GM18519 (cell line): Measurements from ENCODE around the gene ALOX15.
"Not testable (repeated sequence)": the region's sequence is repeated elsewhere in the genome, so short reads cannot be mapped to it uniquely, and the experiment has no call there.

Experiments used
- ATAC-seq: cut with Tn5 transposase; IDR thresholded peaks from one replicate; pipeline ENCODE4 v1.9.1; 2021; ENCODE audit warnings: mild to moderate bottlenecking, moderate library complexity; ENCODE audit not compliant: unreplicated experiment, low FRiP score

Gene ALOX15

DNA sequence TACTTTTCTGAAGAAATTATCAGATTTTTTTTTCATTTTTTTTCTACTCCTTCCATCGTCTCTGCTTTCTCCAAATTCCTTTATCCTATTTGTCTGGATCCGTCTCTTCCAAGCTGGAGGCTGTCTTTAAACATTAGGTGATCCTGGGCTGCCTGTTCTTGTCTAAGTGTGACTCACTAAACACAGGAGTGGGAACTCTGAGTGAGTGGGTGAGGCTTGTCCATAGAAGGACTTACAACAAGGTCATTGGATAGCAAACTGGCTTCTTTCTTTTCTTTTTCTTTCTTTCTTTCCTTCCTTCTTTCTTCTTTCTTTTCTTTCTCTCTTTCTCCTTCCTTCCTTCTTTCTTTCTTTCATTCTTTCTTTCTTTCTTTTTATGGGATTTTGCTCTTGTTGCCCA lies 18.2 kb downstream of the ALOX15 start:
- ATAC-seq: no peak

- no peak for ATAC-seq
Measured at GRCh38 chr17:4622375-4622774, 19.1 kb downstream of the ALOX15 start.

DNA sequence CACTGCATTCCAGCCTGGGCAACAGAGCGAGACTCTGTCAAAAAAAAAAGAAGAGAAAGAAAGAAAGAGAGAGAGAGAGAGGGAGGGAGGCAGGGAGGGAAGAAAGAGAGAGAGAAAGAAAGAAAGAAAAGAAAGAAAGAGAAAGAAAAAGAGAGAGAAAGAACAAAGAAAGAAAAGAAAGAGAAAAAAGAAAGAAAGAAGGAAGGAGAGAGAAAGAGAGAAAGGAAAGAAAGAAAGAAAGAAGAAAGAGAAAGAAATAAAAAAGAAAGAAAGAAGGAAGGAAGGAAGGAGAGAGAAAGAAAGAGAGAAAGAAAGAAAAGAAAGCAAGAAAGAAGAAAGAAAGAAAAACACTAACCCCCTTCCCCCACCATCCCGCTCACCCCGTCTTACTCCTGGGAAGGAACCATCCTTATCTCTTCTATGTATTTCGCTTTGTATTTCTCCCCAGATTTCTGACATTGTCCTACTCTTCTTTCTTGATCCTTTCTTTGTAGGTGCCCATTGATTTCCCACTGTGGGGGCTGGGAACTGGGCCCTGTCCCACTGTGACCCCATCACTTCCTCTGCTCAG lies 20.9 kb downstream of the ALOX15 start:
- no peak for ATAC-seq

DNA sequence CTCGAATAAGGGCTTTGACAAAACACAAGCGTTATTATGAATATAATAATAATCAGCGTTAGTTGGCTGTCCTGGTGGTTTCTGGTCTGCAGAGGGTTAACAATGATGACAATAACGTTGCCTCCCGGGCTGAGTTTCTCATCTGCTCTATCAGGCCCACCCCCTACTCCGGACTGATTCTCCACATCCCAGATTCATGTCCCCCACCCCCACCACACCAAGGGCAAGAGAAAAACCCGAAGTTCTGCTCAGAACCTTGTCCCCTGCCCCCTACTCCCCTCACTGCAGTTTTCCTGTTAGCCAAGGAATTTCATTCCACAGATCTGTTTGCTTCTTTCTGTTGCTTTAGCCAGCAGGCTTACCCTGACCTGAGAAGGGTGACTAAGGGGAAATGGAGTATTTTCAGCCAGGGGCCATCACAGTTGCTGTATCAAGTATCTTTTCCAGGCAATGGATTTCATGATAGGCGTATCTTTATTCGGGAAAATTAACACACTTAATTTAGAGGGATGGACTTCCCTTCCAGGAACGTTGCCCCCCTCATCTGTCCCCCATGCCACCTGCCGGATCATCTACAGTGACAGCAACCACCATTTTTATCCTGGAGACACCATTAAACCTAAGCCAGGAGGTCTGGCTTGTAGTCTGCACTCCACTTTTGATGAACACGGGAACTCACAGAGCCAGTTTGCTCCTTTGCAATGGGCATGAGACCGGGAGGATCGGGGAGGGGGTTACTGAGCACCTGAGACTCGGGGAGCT lies 23.7 kb downstream of the ALOX15 start:
- no peak for ATAC-seq

- no peak for ATAC-seq
Measured at GRCh38 chr17:4617090-4617489, 24.4 kb downstream of the ALOX15 start.

GRCh38 chr17:4616476-4616875 lies 25.0 kb downstream of the ALOX15 start:
- no peak for ATAC-seq

DNA sequence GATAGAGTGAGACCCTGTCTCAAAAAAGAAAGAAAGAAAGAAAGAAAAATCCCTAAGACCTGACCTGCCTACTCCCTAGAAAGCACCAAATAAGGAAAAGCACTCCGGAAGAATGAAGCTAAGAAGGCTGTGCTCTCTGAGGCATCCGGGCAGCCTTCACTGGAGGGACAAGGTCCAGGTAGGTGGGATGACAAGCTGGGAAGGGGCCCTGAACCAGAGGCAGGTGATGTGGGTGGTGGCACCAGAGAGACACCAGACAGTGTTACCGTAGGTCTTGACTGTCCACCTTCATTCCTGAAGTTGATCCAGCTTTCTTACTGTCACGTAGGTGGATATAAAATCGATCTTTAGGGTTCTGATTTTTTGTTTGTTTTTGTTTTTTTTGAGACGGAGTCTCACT lies 30.8 kb downstream of the ALOX15 start:
- no peak for ATAC-seq

GRCh38 chr17:4610162-4610561 lies 31.3 kb downstream of the ALOX15 start:
- ATAC-seq: no peak

DNA sequence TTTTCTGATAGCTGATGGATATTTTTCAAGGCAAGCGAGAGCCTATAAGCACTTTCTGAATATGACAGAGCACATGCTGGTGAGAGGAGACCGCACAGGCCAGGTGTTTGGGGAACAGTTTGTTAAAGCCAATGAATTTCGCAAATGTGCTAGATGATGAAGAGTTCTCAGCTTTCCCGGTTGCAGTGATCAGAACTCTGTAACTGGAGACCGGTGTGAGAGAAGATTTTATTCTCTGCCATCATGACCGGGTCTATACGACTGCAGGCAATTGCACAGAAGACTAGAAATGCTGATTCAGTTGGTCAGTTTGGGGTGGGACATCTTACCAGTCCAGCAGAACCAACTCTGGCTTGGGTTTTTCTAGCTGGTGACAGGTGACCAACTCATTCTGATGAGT lies 31.7 kb downstream of the ALOX15 start:
- ATAC-seq: no peak

DNA sequence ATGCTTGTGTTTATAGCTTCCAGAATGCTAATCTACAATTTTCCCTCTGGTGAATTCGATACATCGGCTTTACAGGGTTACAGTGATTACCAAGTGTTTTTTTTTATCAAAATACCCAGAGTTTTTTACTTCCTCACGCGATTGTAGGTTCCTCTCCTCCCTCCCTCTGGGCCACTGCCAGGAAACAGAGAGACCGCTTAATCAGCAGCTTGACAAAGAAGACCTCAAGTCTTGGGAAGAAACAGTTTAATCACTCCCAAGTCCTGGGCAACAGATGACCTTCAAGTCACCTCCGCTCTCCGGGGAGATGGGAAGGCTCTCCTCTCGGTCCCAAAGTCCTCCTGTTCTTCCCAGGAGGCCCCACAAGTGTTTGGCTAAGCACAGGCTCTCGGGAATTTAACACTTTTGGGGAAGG lies 33.7 kb downstream of the ALOX15 start:
- no peak for ATAC-seq

GRCh38 chr17:4607261-4607741 lies 34.2 kb downstream of the ALOX15 start:
- no peak for ATAC-seq

DNA sequence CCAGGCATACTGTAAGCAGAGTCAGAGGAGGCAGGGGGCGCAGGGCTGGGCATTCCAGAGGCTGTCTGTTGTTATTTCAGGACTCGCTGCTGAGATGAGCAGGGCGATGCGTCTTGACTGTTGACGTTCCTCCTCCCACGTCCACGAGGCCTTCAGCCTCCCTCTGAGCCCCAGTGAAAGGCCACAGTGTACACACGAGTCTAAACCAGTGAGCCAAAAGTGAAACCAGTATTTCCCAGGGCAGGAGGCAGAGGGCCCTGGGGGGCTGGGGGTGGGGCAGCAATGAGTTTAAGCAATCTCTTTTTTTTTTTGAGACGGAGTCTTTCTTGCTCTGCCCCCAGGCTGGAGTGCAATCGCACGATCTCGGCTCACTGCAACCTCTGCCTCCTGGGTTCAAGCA lies 35.7 kb downstream of the ALOX15 start:
- ATAC-seq: no peak

GRCh38 chr17:4604736-4605135 lies 36.7 kb downstream of the ALOX15 start:
- not testable (repeated sequence) for ATAC-seq

DNA sequence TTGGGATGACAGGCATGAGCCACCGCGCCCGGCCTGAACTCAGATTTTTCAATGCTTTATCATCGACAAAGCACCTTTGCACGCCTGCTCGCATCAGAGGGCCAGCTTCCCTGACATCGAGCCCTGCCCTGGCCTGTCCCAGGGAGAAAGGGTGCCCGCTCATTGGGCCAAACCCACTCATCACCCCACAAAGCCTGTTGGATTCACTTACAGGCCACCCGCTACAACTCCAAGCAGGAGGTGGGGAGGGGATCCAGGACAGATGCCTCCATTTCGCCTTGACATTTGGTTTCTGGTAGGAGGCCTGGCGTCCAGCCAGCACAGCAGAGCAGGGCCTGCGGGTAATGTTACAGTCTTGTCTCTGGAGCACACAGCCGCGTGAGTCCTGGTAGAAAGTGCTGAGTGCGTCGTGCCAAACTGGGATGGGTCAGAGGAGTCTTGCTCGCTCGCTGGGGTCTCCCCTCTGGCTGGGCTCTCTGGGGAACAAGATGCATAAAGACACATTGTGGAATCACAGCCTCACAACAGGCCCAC lies 37.3 kb downstream of the ALOX15 start:
- no peak for ATAC-seq

DNA sequence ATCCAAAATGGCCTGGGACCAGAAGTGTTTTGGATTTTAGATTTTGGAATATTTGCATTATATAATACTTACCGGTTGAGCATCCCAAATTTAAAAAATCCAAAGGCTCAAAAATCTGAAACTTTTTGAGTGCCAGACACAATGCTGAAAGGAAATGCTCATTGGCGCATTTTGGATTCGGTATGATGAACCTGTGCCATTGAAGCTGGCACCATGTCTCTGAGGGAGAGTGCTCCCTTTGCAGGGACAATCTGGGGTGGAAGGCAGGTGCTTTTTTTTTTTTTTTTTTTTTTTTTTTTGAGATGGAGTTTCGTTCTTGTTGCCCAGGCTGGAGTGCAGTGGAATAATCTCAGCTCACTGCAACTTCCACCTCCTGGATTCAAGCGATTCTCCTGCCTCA lies 39.4 kb downstream of the ALOX15 start:
- ATAC-seq: no peak

- no peak for ATAC-seq
Measured at GRCh38 chr17:4601326-4601725, 40.2 kb downstream of the ALOX15 start.

GRCh38 chr17:4600563-4600962 lies 40.9 kb downstream of the ALOX15 start:
- no peak for ATAC-seq

GRCh38 chr17:4599505-4600281 lies 41.8 kb downstream of the ALOX15 start:
- no peak for ATAC-seq

GRCh38 chr17:4598776-4599504 lies 42.5 kb downstream of the ALOX15 start:
- no peak for ATAC-seq

- no peak for ATAC-seq
Measured at GRCh38 chr17:4597975-4598374, 43.5 kb downstream of the ALOX15 start.
